C4-2B (cell line): ENCODE results near the gene DNAH1.

Experiments used
- CTCF ChIP-seq: fragments of 450-650 bp; conservative IDR thresholded peaks from 2 replicates; pipeline ENCODE4 v1.5.1; 2017; ENCODE audit warnings: mild to moderate bottlenecking
- ZFX ChIP-seq: fragments of 450-650 bp; IDR thresholded peaks from 2 replicates; pipeline ENCODE4 v1.6.1; 2017

GRCh38 chr3:52400275-52400793 lies 84.2 kb downstream of the DNAH1 start:
- no peak for TF ChIP-seq CTCF
- TF ChIP-seq ZFX, result no peak
